Gastrocnemius medialis (tissue), 4 donors: Measurements from ENCODE around the gene WDCP.

Experiments
- POLR2A ChIP-seq, 2 donors: fragments of 450-650 bp; IDR thresholded peaks; one replicate each; pipeline ENCODE4 v1.6.1; 2017; ENCODE audit warnings: antibody characterized with exemption in 2 of 2, mild to moderate bottlenecking in 2 of 2, moderate library complexity in 2 of 2
- TF ChIP-seq, protein P1 (sequence below), 5 experiments: fragments of 450-650 bp in 3 of 5; fragments of 200-600 bp in 2 of 5; sonication (generic) in 2 of 5; IDR thresholded peaks in 4 of 5; conservative IDR thresholded peaks in 1 of 5; 1 replicate in 4 of 5; 2 replicates in 1 of 5; pipeline ENCODE4 v1.5.1; 2016 to 2019; ENCODE audit warnings: antibody characterized with exemption in 5 of 5, mild to moderate bottlenecking in 3 of 5, moderate library complexity in 3 of 5

DNA sequence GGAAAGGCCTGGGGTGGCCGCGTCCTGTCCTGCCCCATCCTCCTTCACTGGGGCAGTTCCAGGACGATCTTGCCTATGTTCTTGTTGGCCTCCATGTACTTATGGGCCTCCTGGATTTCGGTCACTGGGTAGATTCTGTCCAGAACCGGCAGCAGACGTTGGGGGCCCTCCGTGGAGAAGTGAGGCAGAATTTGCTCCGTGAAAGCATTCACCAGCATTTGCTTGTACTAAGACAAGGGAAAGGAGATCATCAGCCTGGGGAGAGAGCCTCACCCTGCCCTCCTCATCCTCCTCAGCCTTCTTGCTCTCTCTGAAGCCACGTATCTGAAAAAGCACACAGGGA, 30.3 kb upstream of the WDCP start:
- TF ChIP-seq, protein P1, sequence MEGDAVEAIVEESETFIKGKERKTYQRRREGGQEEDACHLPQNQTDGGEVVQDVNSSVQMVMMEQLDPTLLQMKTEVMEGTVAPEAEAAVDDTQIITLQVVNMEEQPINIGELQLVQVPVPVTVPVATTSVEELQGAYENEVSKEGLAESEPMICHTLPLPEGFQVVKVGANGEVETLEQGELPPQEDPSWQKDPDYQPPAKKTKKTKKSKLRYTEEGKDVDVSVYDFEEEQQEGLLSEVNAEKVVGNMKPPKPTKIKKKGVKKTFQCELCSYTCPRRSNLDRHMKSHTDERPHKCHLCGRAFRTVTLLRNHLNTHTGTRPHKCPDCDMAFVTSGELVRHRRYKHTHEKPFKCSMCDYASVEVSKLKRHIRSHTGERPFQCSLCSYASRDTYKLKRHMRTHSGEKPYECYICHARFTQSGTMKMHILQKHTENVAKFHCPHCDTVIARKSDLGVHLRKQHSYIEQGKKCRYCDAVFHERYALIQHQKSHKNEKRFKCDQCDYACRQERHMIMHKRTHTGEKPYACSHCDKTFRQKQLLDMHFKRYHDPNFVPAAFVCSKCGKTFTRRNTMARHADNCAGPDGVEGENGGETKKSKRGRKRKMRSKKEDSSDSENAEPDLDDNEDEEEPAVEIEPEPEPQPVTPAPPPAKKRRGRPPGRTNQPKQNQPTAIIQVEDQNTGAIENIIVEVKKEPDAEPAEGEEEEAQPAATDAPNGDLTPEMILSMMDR (IDR thresholded peaks at IDR 0.05 in 4 of 5, conservative IDR thresholded peaks at IDR 0.05 in 1 of 5): no peak
- TF ChIP-seq POLR2A (IDR thresholded peaks at IDR 0.05): no peak
